Suprapubic skin (tissue), 4 donors: Measurements from ENCODE around the gene PPAN.

Experiments
- POLR2A ChIP-seq, 2 donors: fragments of 450-650 bp; IDR thresholded peaks; one replicate each; pipeline ENCODE4 v1.6.1; 2017; ENCODE audit warnings: antibody characterized with exemption in 2 of 2, mild to moderate bottlenecking in 2 of 2, moderate library complexity in 2 of 2
- POLR2AphosphoS5 ChIP-seq, 3 donors: sonication (generic); formaldehyde crosslinking; IDR thresholded peaks; one replicate each; pipeline ENCODE4 v1.6.1; 2017; ENCODE audit warnings: antibody characterized with exemption in 3 of 3
- TF ChIP-seq, protein P1 (sequence below), 2 donors: fragments of 200-600 bp in 1 of 2; fragments of 450-650 bp in 1 of 2; sonication (generic) in 1 of 2; IDR thresholded peaks; one replicate each; pipeline ENCODE4 v1.5.1; 2016 to 2019; ENCODE audit warnings: antibody characterized with exemption in 2 of 2, mild to moderate bottlenecking in 1 of 2, moderate library complexity in 1 of 2

DNA sequence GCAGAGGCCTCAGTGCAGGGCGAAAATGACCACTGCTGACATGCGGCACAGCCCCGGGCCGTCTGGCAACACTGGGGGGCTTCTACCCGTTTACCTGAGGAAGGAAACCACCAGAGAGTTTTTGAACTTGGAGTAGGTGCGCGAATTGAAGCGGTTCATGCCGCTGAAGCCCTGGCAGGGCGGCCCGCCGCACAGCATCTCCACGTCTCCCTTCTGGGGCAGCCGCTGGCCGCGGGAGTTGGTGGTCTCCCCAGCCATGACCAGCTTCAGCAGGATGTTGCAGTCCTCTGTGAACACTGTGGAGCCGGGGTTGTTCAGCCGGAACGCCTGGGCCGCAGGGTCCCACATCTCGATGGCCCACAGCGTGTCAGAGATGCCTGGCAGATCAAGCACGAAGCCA lies 33.8 kb downstream of the PPAN start:
- TF ChIP-seq, protein P1, sequence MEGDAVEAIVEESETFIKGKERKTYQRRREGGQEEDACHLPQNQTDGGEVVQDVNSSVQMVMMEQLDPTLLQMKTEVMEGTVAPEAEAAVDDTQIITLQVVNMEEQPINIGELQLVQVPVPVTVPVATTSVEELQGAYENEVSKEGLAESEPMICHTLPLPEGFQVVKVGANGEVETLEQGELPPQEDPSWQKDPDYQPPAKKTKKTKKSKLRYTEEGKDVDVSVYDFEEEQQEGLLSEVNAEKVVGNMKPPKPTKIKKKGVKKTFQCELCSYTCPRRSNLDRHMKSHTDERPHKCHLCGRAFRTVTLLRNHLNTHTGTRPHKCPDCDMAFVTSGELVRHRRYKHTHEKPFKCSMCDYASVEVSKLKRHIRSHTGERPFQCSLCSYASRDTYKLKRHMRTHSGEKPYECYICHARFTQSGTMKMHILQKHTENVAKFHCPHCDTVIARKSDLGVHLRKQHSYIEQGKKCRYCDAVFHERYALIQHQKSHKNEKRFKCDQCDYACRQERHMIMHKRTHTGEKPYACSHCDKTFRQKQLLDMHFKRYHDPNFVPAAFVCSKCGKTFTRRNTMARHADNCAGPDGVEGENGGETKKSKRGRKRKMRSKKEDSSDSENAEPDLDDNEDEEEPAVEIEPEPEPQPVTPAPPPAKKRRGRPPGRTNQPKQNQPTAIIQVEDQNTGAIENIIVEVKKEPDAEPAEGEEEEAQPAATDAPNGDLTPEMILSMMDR (IDR thresholded peaks at IDR 0.05) = no peak
- no peak for TF ChIP-seq POLR2A (IDR thresholded peaks at IDR 0.05)
- TF ChIP-seq POLR2AphosphoS5 (IDR thresholded peaks at IDR 0.05) = no peak
